Natural killer cell treated with Interleukin-12 subunit alpha and Interleukin-12 subunit beta and Interleukin-15 and Interleukin-18, amount 100 ng/mL, for 72 hours (primary cell): ENCODE measurements around the gene ACAD8. TPM values are rescaled to one million over a fixed set of nuclear protein-coding genes. Genes with fewer than 3 reads are reported as not detected.

ENCODE experiments used
- ATAC-seq, 2 donors: fragments of 150-1000 bp; cut with Tn5 transposase in 1 of 2; sonication (Bioruptor Pico), chemical (Tn5 transposase) in 1 of 2; 2 replicates each; pipeline ENCODE4 v1.10.0; 2021
- DNase-seq: peaks from one replicate; pipeline ENCODE4 v3.0.0; 2022; ENCODE audit warnings: low spot score
- H3K27ac Mint-ChIP-seq, 2 donors: 1 replicate in 1 of 2; 2 replicates in 1 of 2; pipeline ENCODE4 v1.8.0; 2022; ENCODE audit warnings: mixed read lengths in 2 of 2, mild to moderate bottlenecking in 1 of 2, moderate library complexity in 1 of 2
- H3K27me3 Mint-ChIP-seq, 2 donors: 1 replicate in 1 of 2; 2 replicates in 1 of 2; pipeline ENCODE4 v1.8.0; 2022; ENCODE audit warnings: mixed read lengths in 2 of 2
- H3K36me3 Mint-ChIP-seq: one replicate; pipeline ENCODE4 v1.8.0; 2022; ENCODE audit warnings: mixed read lengths
- H3K4me1 Mint-ChIP-seq, 2 donors: 1 replicate in 1 of 2; 2 replicates in 1 of 2; pipeline ENCODE4 v1.8.0; 2022; ENCODE audit warnings: low read depth in 2 of 2, mixed read lengths in 2 of 2, mild to moderate bottlenecking in 1 of 2
- H3K4me3 Mint-ChIP-seq: one replicate; pipeline ENCODE4 v1.8.0; 2022; ENCODE audit warnings: mixed read lengths
- H3K9me3 Mint-ChIP-seq: 2 replicates; pipeline ENCODE4 v1.8.0; 2022; ENCODE audit warnings: mixed read lengths
- total RNA-seq, 2 donors: library from RNA; stranded (reverse); gene quantifications; one replicate each; pipeline ENCODE4 v1.2.3, GENCODE V29; 2022

The ACAD8 gene
- total RNA-seq, 2 donors from 2014 or later, result 21.1 to 29.2 TPM

DNA sequence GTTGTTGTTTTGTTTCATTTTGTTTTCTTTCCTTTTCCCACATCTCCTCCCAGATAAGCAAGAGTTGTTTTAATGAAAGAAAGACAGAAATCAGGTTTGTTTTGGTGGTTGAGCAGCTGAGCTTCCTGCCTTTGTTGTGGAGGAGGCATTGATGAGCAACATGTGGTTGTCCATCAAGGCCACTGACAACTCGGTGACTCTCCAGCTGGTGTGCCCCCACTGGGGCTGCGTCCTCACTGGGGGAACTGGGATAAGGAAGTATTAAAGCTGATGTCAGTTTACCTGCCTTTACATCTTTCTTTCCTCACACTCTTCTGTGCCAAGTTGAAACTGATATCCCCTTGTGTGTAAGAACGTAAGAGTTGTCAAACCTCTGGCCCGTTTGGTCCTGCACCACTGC lies 23.0 kb upstream of the ACAD8 start:
- Mint-ChIP-seq H3K27ac (peak overlapping the region; percentile 7 to 40), H3K9me3 (no peaks in the 10 kb centered on the region), H3K4me1 (peaks cover 61 to 68% of the 10 kb centered on the region in 2 donors), H3K4me3 (peak overlapping the region; percentile 63), H3K36me3 (no peaks in the 10 kb centered on the region), H3K27me3 (no peaks in the 10 kb centered on the region)
- ATAC-seq, result no peak
- no peak for DNase-seq

GRCh38 chr11:134231958-134232659 lies 21.3 kb upstream of the ACAD8 start:
- Mint-ChIP-seq H3K36me3 (peaks cover 9% of the 10 kb centered on the region), H3K4me1 (peaks cover 51 to 62% of the 10 kb centered on the region in 2 donors), H3K4me3 (peak overlapping the region; percentile 52), H3K27me3 (no peaks in the 10 kb centered on the region), H3K9me3 (no peaks in the 10 kb centered on the region), H3K27ac (no peak overlapping the region)
- DNase-seq (no peak), ATAC-seq (no peak)

DNA sequence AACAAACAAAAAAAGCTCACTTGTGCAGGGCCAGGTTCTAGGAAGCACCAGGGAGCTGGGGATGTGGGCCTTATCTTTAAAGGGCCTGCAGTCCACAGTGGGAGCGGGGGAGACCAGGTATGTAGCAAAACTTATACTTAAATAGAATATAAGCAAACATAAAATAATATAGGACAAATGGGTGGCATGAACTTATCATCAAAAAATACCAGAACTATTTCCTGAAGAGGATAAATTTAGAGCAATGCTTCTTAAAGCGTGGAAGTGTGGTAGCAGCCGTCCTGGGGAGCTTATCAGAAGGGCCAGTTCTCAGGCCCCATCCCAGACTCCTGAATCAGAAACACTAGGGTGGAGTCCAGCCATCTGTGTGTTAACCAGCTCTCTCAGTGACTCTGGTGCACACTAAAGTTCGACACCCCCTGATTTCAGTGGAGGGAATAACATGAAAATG lies 19.6 kb upstream of the ACAD8 start:
- Mint-ChIP-seq H3K36me3 (peaks cover 15% of the 10 kb centered on the region), H3K27ac (no peak overlapping the region), H3K27me3 (no peaks in the 10 kb centered on the region), H3K9me3 (no peaks in the 10 kb centered on the region), H3K4me3 (no peak overlapping the region), H3K4me1 (peaks cover 40 to 52% of the 10 kb centered on the region in 2 donors)
- DNase-seq (no peak), ATAC-seq (no peak)

GRCh38 chr11:134235399-134235798 lies 18.0 kb upstream of the ACAD8 start:
- Mint-ChIP-seq H3K27ac (no peak overlapping the region), H3K36me3 (peaks cover 20% of the 10 kb centered on the region), H3K9me3 (no peaks in the 10 kb centered on the region), H3K4me1 (peaks cover 25 to 36% of the 10 kb centered on the region in 2 donors), H3K27me3 (no peaks in the 10 kb centered on the region), H3K4me3 (no peak overlapping the region)
- ATAC-seq (no peak), DNase-seq (no peak)

DNA sequence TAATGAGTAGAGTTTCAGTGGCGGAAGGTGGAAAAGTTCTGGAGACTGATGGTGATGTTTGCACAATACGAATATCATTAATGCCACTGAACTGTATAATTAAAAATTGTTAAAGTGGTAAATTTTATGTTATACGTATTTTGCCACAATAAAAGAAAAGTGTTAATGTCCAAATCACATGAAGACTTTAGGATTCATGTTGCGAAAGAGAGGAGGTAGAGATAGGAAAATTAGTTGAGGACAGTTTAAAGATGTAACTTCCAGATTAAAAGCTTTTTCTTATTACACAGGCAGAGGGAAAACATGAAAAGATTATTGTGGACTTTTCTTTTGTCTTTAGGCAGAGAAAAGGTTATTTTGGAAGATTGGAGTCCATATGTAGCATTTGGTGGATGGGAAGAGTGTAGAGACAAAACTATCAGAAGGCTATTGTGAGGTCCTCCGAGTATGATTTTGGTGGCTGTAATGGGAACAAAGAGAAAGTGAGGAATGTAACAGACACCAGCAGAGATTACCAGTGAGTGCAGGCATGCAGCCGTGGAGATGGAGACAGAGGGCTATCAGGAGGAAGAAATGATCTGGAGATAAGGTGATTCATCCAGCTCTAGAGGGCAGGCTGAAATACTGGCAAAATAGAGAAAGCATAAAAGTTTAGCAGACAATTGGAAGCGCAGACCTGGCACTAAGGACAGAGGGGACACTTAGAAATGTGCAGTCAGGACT lies 16.4 kb upstream of the ACAD8 start:
- Mint-ChIP-seq H3K36me3 (peaks cover 20% of the 10 kb centered on the region), H3K27ac (no peak overlapping the region), H3K4me1 (peaks cover 17 to 25% of the 10 kb centered on the region in 2 donors), H3K4me3 (no peak overlapping the region), H3K27me3 (no peaks in the 10 kb centered on the region), H3K9me3 (no peaks in the 10 kb centered on the region)
- DNase-seq (no peak), ATAC-seq (no peak)

GRCh38 chr11:134237557-134237922 lies 15.8 kb upstream of the ACAD8 start:
- H3K9me3 Mint-ChIP-seq, result no peaks in the 10 kb centered on the region
- no peaks in the 10 kb centered on the region for H3K27me3 Mint-ChIP-seq
- H3K27ac Mint-ChIP-seq, result no peak overlapping the region
- peaks cover 12 to 19% of the 10 kb centered on the region in 2 donors for H3K4me1 Mint-ChIP-seq
- ATAC-seq (no peak), DNase-seq (no peak)
- H3K4me3 Mint-ChIP-seq, result no peak overlapping the region
- peaks cover 20% of the 10 kb centered on the region for H3K36me3 Mint-ChIP-seq

DNA sequence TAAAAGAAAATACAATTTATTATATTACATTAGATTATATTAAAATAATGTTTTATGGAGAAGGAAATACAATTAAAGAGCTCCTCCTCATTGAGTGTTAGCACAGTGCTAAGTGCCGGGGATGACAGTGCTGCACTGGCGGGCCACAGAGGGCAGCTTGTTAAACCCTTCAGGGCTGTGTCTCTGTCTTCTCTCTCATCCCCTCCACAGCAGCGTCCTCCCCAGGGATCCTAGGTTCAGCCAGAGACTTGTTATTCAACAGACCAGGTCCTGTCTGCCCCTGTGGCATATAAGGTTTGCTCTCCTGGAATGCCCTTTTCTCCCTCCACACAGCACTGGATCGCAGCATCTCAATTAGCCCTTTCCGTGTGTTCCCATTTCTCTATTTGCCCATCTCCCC lies 14.4 kb upstream of the ACAD8 start:
- H3K27me3 Mint-ChIP-seq, result no peaks in the 10 kb centered on the region
- no peak overlapping the region for H3K27ac Mint-ChIP-seq
- no peaks in the 10 kb centered on the region for H3K9me3 Mint-ChIP-seq
- DNase-seq, result no peak
- peaks cover 5 to 13% of the 10 kb centered on the region in 2 donors for H3K4me1 Mint-ChIP-seq
- no peak overlapping the region for H3K4me3 Mint-ChIP-seq
- peaks cover 30% of the 10 kb centered on the region for H3K36me3 Mint-ChIP-seq
- no peak for ATAC-seq

- Mint-ChIP-seq H3K4me1 (peaks cover 5 to 13% of the 10 kb centered on the region in 2 donors), H3K27me3 (no peaks in the 10 kb centered on the region), H3K4me3 (no peak overlapping the region), H3K36me3 (peaks cover 30% of the 10 kb centered on the region), H3K9me3 (no peaks in the 10 kb centered on the region), H3K27ac (no peak overlapping the region)
- ATAC-seq, result no peak
- no peak for DNase-seq
Measured at GRCh38 chr11:134240592-134240991, 12.8 kb upstream of the ACAD8 start.

- DNase-seq (no peak), ATAC-seq (no peak)
- Mint-ChIP-seq H3K4me3 (no peak overlapping the region), H3K27ac (no peak overlapping the region), H3K4me1 (peaks cover 1 to 2% of the 10 kb centered on the region in 2 donors), H3K27me3 (no peaks in the 10 kb centered on the region), H3K9me3 (no peaks in the 10 kb centered on the region), H3K36me3 (peaks cover 21% of the 10 kb centered on the region)
Measured at GRCh38 chr11:134242376-134242775, 11.0 kb upstream of the ACAD8 start.

DNA sequence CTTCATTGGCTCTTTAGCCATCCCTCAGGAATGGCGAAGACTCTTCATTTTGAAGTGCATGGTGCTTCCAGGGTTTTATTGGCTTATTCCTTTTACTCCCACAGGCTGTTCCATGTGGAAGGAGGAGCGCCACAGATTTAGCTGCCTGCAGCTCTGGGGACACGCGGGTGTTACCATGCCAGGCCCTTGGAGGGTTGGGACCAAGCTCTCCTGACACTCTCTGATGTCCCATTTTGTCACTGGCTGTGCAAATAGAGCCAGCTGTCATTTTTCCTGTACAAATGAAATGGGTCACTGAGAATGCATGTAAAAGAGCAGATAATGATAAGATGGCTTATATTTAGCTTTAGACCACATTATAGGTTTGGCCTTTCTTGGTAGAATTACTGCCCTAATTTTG lies 9.5 kb upstream of the ACAD8 start:
- Mint-ChIP-seq H3K27ac (no peak overlapping the region), H3K36me3 (peaks cover 27% of the 10 kb centered on the region), H3K4me3 (no peak overlapping the region), H3K27me3 (no peaks in the 10 kb centered on the region), H3K4me1 (peaks cover 2 to 5% of the 10 kb centered on the region in 2 donors), H3K9me3 (no peaks in the 10 kb centered on the region)
- ATAC-seq, result no peak
- DNase-seq, result no peak

DNA sequence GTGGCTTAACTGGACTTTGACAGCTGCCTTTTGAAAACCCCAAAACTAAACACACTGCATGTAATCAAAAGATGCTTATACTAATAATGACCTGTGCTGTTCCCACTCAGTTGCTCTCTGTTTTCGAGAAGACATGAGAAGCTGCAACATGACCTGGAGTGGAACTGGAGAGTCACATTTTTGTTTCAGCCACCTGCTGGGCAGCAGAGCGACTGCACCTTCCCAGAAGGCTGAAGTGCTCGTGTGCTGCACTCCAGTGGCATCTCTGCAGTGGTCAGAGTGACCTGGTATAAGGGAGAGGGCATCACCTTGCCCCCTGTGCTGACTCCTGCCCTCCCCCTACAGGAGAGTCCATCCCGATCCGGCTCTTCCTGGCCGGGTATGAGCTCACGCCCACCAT lies 8.8 kb upstream of the ACAD8 start:
- Mint-ChIP-seq H3K9me3 (no peaks in the 10 kb centered on the region), H3K27ac (no peak overlapping the region), H3K27me3 (no peaks in the 10 kb centered on the region), H3K4me3 (no peak overlapping the region), H3K4me1 (peaks cover 2 to 10% of the 10 kb centered on the region in 2 donors), H3K36me3 (peaks cover 22% of the 10 kb centered on the region)
- peak in 1 of 2 donors; percentile 40 for ATAC-seq
- no peak for DNase-seq

GRCh38 chr11:134245434-134245833 lies 7.9 kb upstream of the ACAD8 start:
- Mint-ChIP-seq H3K36me3 (peaks cover 22% of the 10 kb centered on the region), H3K9me3 (no peaks in the 10 kb centered on the region), H3K4me3 (no peak overlapping the region), H3K4me1 (peaks cover 2 to 10% of the 10 kb centered on the region in 2 donors), H3K27ac (no peak overlapping the region), H3K27me3 (no peaks in the 10 kb centered on the region)
- DNase-seq (no peak), ATAC-seq (no peak)

GRCh38 chr11:134246100-134246499 lies 7.3 kb upstream of the ACAD8 start:
- Mint-ChIP-seq H3K36me3 (peaks cover 22% of the 10 kb centered on the region), H3K4me1 (peaks cover 2 to 10% of the 10 kb centered on the region in 2 donors), H3K27ac (no peak overlapping the region), H3K9me3 (no peaks in the 10 kb centered on the region), H3K27me3 (no peaks in the 10 kb centered on the region), H3K4me3 (no peak overlapping the region)
- no peak for ATAC-seq
- DNase-seq, result no peak

DNA sequence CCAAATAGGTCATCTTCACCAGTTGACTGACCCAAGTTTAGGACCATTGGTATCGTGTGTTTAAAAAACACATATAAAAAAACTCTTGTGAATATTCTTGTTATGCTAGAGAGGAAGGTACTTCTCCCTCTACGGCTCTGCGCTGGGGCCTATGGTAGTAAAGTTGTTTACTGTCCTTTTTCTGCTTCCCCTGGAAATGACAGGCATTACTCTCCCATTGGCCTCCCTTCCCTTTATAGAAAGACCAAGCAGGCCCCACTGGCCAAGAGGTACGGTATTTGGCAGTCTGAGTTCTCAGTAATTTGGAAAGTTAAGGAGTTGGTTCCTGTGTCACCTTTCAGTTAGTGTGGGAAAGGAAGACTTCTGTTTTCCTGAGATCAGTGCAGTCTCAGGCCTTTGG lies 6.7 kb upstream of the ACAD8 start:
- ATAC-seq (no peak), DNase-seq (no peak)
- Mint-ChIP-seq H3K27me3 (no peaks in the 10 kb centered on the region), H3K4me1 (peaks cover 4 to 11% of the 10 kb centered on the region in 2 donors), H3K4me3 (no peak overlapping the region), H3K36me3 (peaks cover 22% of the 10 kb centered on the region), H3K27ac (no peak overlapping the region), H3K9me3 (no peaks in the 10 kb centered on the region)
